GM23338 (cell line): ENCODE measurements around the gene MCTP2. TPM values are rescaled to one million over a fixed set of nuclear protein-coding genes. Genes with fewer than 3 reads are reported as not detected.

Source experiments
- ATAC-seq: fragments of 200-7000 bp; cut with Tn5 transposase; 3 replicates; pipeline ENCODE4 v1.9.1; 2020
- DNase-seq: peaks from one replicate; pipeline ENCODE4 v3.0.0-alpha.2; 2015; ENCODE audit warnings: low spot score
- H2AFZ ChIP-seq: fragments of 200-600 bp; sonication (generic); 2 replicates; pipeline ENCODE4 v1.8.0; 2016; ENCODE audit warnings: antibody characterized with exemption, mild to moderate bottlenecking, moderate library complexity
- H3F3A ChIP-seq: fragments of 200-600 bp; sonication (generic); replicated peaks from 2 replicates; pipeline ENCODE4 v1.8.0; 2017; ENCODE audit warnings: antibody characterized with exemption, mixed run types, low read depth
- H3K27ac ChIP-seq: fragments of 200-600 bp; sonication (generic); 2 replicates; pipeline ENCODE4 v1.6.1; 2016; ENCODE audit warnings: low read depth
- H3K27me3 ChIP-seq: fragments of 200-600 bp; sonication (generic); 2 replicates; pipeline ENCODE4 v1.8.0; 2016; ENCODE audit warnings: mild to moderate bottlenecking, mixed run types, moderate library complexity; ENCODE audit not compliant: insufficient read depth
- H3K36me3 ChIP-seq: fragments of 200-600 bp; sonication (generic); 2 replicates; pipeline ENCODE4 v1.8.0; 2016; ENCODE audit warnings: mild to moderate bottlenecking; ENCODE audit not compliant: insufficient read depth
- H3K4me1 ChIP-seq: fragments of 200-600 bp; sonication (generic); 2 replicates; pipeline ENCODE4 v1.8.0; 2016; ENCODE audit warnings: mild to moderate bottlenecking, moderate library complexity; ENCODE audit not compliant: insufficient read depth
- H3K4me2 ChIP-seq: fragments of 200-600 bp; sonication (generic); 2 replicates; pipeline ENCODE4 v1.7.1; 2017; ENCODE audit warnings: mixed run types
- H3K4me3 ChIP-seq: fragments of 200-600 bp; sonication (generic); 2 replicates; pipeline ENCODE4 v1.6.1; 2016; ENCODE audit warnings: mixed run types
- H3K79me2 ChIP-seq: fragments of 200-600 bp; sonication (generic); replicated peaks from 2 replicates; pipeline ENCODE4 v1.8.0; 2017; ENCODE audit warnings: mild to moderate bottlenecking; ENCODE audit not compliant: insufficient read depth
- H3K9me2 ChIP-seq: fragments of 200-600 bp; sonication (generic); 2 replicates; pipeline ENCODE4 v1.8.0; 2017; ENCODE audit not compliant: insufficient read depth
- H4K20me1 ChIP-seq: fragments of 200-600 bp; sonication (generic); replicated peaks from 2 replicates; pipeline ENCODE4 v1.8.0; 2017; ENCODE audit warnings: mild to moderate bottlenecking; ENCODE audit not compliant: insufficient read depth
- H3K27ac Mint-ChIP-seq: 2 replicates; pipeline ENCODE4 v1.8.0; 2020; ENCODE audit warnings: inconsistent platforms, mild to moderate bottlenecking, moderate library complexity, mixed read lengths
- H3K27me3 Mint-ChIP-seq: 3 replicates; pipeline ENCODE4 v1.8.0; 2022; ENCODE audit warnings: low read depth, mild to moderate bottlenecking, moderate library complexity, mixed read lengths, inconsistent platforms; ENCODE audit not compliant: insufficient read depth, poor library complexity
- H3K36me3 Mint-ChIP-seq: 3 replicates; pipeline ENCODE4 v1.8.0; 2021; ENCODE audit warnings: low read depth, mild to moderate bottlenecking, inconsistent platforms, moderate library complexity, mixed read lengths
- H3K4me1 Mint-ChIP-seq: 3 replicates; pipeline ENCODE4 v1.8.0; 2020; ENCODE audit warnings: mild to moderate bottlenecking, inconsistent platforms, mixed read lengths
- H3K4me3 Mint-ChIP-seq: 3 replicates; pipeline ENCODE4 v1.8.0; 2021; ENCODE audit warnings: moderate library complexity, mild to moderate bottlenecking, inconsistent platforms, mixed read lengths
- H3K9me3 Mint-ChIP-seq: 3 replicates; pipeline ENCODE4 v1.8.0; 2020; ENCODE audit warnings: moderate library complexity, mild to moderate bottlenecking, inconsistent platforms, mixed read lengths
- CREB1 ChIP-seq: fragments of 250-450 bp; sonication (Bioruptor Pico); IDR thresholded peaks from 2 replicates; pipeline ENCODE4 v1.5.0; 2020; ENCODE audit warnings: low read depth, mild to moderate bottlenecking, moderate library complexity
- CTCF ChIP-seq, 2 experiments: fragments of 200-600 bp in 1 of 2; sonication (generic) in 1 of 2; conservative IDR thresholded peaks; 2 replicates each; pipeline versions ENCODE4 v1.5.1 to v1.6.1; 2016 to 2017; ENCODE audit warnings: antibody characterized with exemption in 2 of 2, low read depth in 2 of 2, mild to moderate bottlenecking in 2 of 2, moderate library complexity in 1 of 2
- ETS1 ChIP-seq: IDR thresholded peaks from 2 replicates; pipeline ENCODE4 v1.6.1; 2016; ENCODE audit warnings: antibody characterized with exemption
- EZH2 ChIP-seq: fragments of 200-600 bp; sonication (generic); IDR thresholded peaks from one replicate; pipeline ENCODE4 v1.8.0; 2017; ENCODE audit warnings: antibody characterized with exemption, mild to moderate bottlenecking, low read depth; ENCODE audit not compliant: unreplicated experiment
- EZH2phosphoT487 ChIP-seq: fragments of 200-600 bp; sonication (generic); IDR thresholded peaks from one replicate; pipeline ENCODE4 v1.8.1; 2018; ENCODE audit warnings: antibody characterized with exemption; ENCODE audit not compliant: unreplicated experiment
- JUNB ChIP-seq: IDR thresholded peaks from one replicate; pipeline ENCODE4 v1.6.1; 2016; ENCODE audit warnings: antibody characterized with exemption; ENCODE audit not compliant: unreplicated experiment
- NANOG ChIP-seq: IDR thresholded peaks from 2 replicates; pipeline ENCODE4 v1.6.1; 2016; ENCODE audit warnings: antibody characterized with exemption, borderline replicate concordance
- POLR2AphosphoS5 ChIP-seq: IDR thresholded peaks from 2 replicates; pipeline ENCODE4 v1.6.1; 2016; ENCODE audit warnings: antibody characterized with exemption, low read depth
- STAT1 ChIP-seq: IDR thresholded peaks from one replicate; pipeline ENCODE4 v1.6.1; 2016; ENCODE audit warnings: antibody characterized with exemption; ENCODE audit not compliant: unreplicated experiment
- ZNF114 ChIP-seq: fragments of 250-450 bp; sonication (Bioruptor Pico); IDR thresholded peaks from 2 replicates; pipeline ENCODE4 v1.5.0; 2020; ENCODE audit warnings: mild to moderate bottlenecking, moderate library complexity
- ZNF331 ChIP-seq: fragments of 250-450 bp; sonication (Bioruptor Pico); IDR thresholded peaks from 2 replicates; pipeline ENCODE4 v1.5.0; 2020; ENCODE audit warnings: low read depth, mild to moderate bottlenecking, moderate library complexity
- polyA plus RNA-seq: library from polyadenylated mRNA; unstranded; fragments of >200 nt; fragmentation: Nextera tagmentation; extraction: Ambion mirVana; gene quantifications from 2 replicates; pipeline ENCODE4 v1.2.1, GENCODE V29; 2016
- total RNA-seq: library from RNA; depleted of rRNA; stranded (reverse); fragments of >200 nt; shearing (Covaris generic); gene quantifications from 2 replicates; pipeline ENCODE4 v1.2.3, GENCODE V29; 2014

Gene MCTP2
- total and polyA plus RNA-seq, 2 experiments from 2014 or later = 1.8 to 5.5 TPM

GRCh38 chr15:94351031-94351535 is 119.7 kb downstream of the MCTP2 start (continued):
- no peak for TF ChIP-seq ETS1
- TF ChIP-seq CTCF (conservative IDR thresholded peaks at IDR 0.05; ENCODE audit: low read depth in 2 of 2) = no peak
- no peak for TF ChIP-seq JUNB
- no peak for TF ChIP-seq ZNF114 (CRISPR knock-in tag)
- no peak for TF ChIP-seq POLR2AphosphoS5

DNA sequence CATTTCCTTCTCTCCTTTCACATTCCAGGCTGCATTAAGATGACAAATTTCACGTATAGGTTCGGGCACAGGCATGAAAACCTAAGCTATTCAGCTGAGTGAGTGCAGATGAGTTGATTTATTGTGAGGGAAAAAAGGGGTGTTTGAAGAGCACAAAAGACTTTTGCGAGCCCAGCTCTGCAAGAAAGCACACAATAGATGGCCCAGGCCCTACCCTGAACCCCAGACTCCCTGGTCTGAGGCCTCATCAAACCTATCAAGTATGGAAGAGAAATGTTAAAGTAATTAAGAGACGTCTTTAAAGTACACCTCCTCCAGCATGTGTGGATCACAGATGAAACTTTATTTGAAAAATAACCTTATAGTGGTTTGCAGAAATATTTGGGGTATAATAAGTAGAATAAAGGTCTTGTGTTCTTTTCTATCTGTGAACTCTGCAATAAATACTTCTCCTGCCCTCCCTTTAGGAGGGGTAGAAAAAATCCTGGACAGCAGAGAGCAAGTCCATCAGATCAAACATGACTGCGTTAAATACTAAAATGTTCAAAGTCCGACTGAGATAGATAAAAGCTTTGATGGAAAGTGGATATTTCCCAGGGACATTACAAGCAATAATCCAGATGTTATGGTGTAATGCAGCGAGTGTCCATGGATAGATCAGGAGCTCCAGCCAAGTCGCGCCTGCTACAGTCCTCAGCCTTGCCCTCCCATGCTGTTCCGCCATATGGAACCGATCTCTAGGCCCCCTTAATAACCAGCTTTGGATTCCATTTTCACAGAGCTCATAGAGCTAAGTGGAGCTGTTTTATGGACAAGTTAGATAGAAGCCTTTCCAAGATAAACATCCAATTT is 121.5 kb downstream of the MCTP2 start:
- H3K27ac Mint-ChIP-seq = no peak overlapping the region
- no peak overlapping the region for H2AFZ ChIP-seq
- peaks cover 10% of the 10 kb centered on the region for H3K4me1 Mint-ChIP-seq
- no peaks in the 10 kb centered on the region for H3F3A ChIP-seq
- H3K36me3 Mint-ChIP-seq = peaks cover 9% of the 10 kb centered on the region
- H4K20me1 ChIP-seq = no peaks in the 10 kb centered on the region
- H3K36me3 ChIP-seq = no peaks in the 10 kb centered on the region
- H3K79me2 ChIP-seq = no peaks in the 10 kb centered on the region
- H3K4me1 ChIP-seq = peaks cover 11% of the 10 kb centered on the region
- no peaks in the 10 kb centered on the region for H3K27me3 ChIP-seq
- no peak overlapping the region for H3K4me3 Mint-ChIP-seq
- H3K9me3 Mint-ChIP-seq = peaks cover 12% of the 10 kb centered on the region
- DNase-seq (no peak), ATAC-seq (no peak; the same call in 2 of the 3 replicates)
- H3K27me3 Mint-ChIP-seq = peaks cover 2% of the 10 kb centered on the region
- H3K4me3 ChIP-seq = no peak overlapping the region
- H3K27ac ChIP-seq = peak overlapping the region; percentile 60; the same call in 1 of the 2 replicates
- H3K9me2 ChIP-seq = peaks cover 2% of the 10 kb centered on the region; the same call in 1 of the 2 replicates
- H3K4me2 ChIP-seq = peak overlapping the region; percentile 53; the same call in 1 of the 2 replicates
- TF ChIP-seq ETS1 = no peak
- TF ChIP-seq ZNF331 (CRISPR knock-in tag) = no peak
- TF ChIP-seq CREB1 (CRISPR knock-in tag) = no peak
- TF ChIP-seq CTCF (conservative IDR thresholded peaks at IDR 0.05; ENCODE audit: low read depth in 2 of 2) = no peak
- TF ChIP-seq EZH2phosphoT487 = no peak
- no peak for TF ChIP-seq EZH2
- no peak for TF ChIP-seq NANOG
- no peak for TF ChIP-seq JUNB
- no peak for TF ChIP-seq STAT1
